Caki2 (cell line): ENCODE data around the gene LZTFL1. TPM values are rescaled to one million over a fixed set of nuclear protein-coding genes. Genes with fewer than 3 reads are reported as not detected.

Source experiments
- DNase-seq: peaks from one replicate; pipeline ENCODE4 v3.0.0-alpha.2; 2015; ENCODE audit warnings: low read depth
- in situ Hi-C: cut with HindIII; loops from 2 replicates; pipeline ENCODE4 v1.10.0; 2016; ENCODE audit warnings: low sequenced_read_pairs, low pct_unique_long_range_greater_than_20kb, mixed read lengths
- total RNA-seq: library from RNA; depleted of rRNA; stranded (reverse); fragments of >200 nt; shearing (Covaris generic); gene quantifications from 2 replicates; pipeline ENCODE4 v1.2.3, GENCODE V29; 2014; ENCODE audit warnings: low replicate concordance

The LZTFL1 gene
- total RNA-seq, 1 experiment from 2014 or later = 39.5 TPM

- in situ Hi-C loops = no loop called here
- DNase-seq = no peak
Measured at GRCh38 chr3:45794177-45794560, 47.8 kb downstream of the LZTFL1 start.

- DNase-seq = no peak
- in situ Hi-C loops = no loop called here
Measured at GRCh38 chr3:45793482-45794176, 48.3 kb downstream of the LZTFL1 start.

GRCh38 chr3:45792516-45793172, 49.3 kb downstream of the LZTFL1 start:
- no peak for DNase-seq
- in situ Hi-C loops = no loop called here

- no peak for DNase-seq
- in situ Hi-C loops = no loop called here
Measured at GRCh38 chr3:45792036-45792435, 49.9 kb downstream of the LZTFL1 start.

- in situ Hi-C loops = no loop called here
- no peak for DNase-seq
Measured at GRCh38 chr3:45790596-45790995, 51.3 kb downstream of the LZTFL1 start.

GRCh38 chr3:45789235-45789812, 52.6 kb downstream of the LZTFL1 start:
- in situ Hi-C loops = no loop called here
- no peak for DNase-seq

- no peak for DNase-seq
- in situ Hi-C loops = no loop called here
Measured at GRCh38 chr3:45787551-45787950, 54.4 kb downstream of the LZTFL1 start.

- DNase-seq = no peak
- in situ Hi-C loops = no loop called here
Measured at GRCh38 chr3:45786801-45787495, 55.0 kb downstream of the LZTFL1 start.

- in situ Hi-C loops = no loop called here
- DNase-seq = no peak
Measured at GRCh38 chr3:45785605-45786150, 56.2 kb downstream of the LZTFL1 start.

GRCh38 chr3:45783667-45784066, 58.3 kb downstream of the LZTFL1 start:
- in situ Hi-C loops = no loop called here
- DNase-seq = no peak

GRCh38 chr3:45782381-45782780, 59.5 kb downstream of the LZTFL1 start:
- DNase-seq = no peak
- in situ Hi-C loops = no loop called here

GRCh38 chr3:45781841-45782240, 60.1 kb downstream of the LZTFL1 start:
- DNase-seq = no peak
- in situ Hi-C loops = no loop called here

GRCh38 chr3:45781271-45781670, 60.6 kb downstream of the LZTFL1 start:
- in situ Hi-C loops = no loop called here
- DNase-seq = no peak

- no peak for DNase-seq
- in situ Hi-C loops = no loop called here
Measured at GRCh38 chr3:45779746-45780735, 61.9 kb downstream of the LZTFL1 start.

GRCh38 chr3:45778761-45779201, 63.1 kb downstream of the LZTFL1 start:
- no peak for DNase-seq
- in situ Hi-C loops = no loop called here

GRCh38 chr3:45777746-45778386, 64.1 kb downstream of the LZTFL1 start:
- in situ Hi-C loops = no loop called here
- no peak for DNase-seq

- in situ Hi-C loops = no loop called here
- DNase-seq = no peak
Measured at GRCh38 chr3:45777111-45777745, 64.7 kb downstream of the LZTFL1 start.
